Tibial artery (tissue), 4 donors: ENCODE measurements around the gene SIPA1L3.

ENCODE experiments used
- DNase-seq, 2 donors: peaks; one replicate each; pipeline ENCODE4 v3.0.0-alpha.2; 2019
- H3K27ac ChIP-seq, 2 donors: fragments of 200-600 bp; sonication (generic) in 1 of 2; 1 replicate in 1 of 2; 2 replicates in 1 of 2; pipeline ENCODE4 v1.5.1; 2018 to 2019; ENCODE audit warnings: mild to moderate bottlenecking in 1 of 2
- H3K27me3 ChIP-seq, 2 donors: fragments of 200-600 bp; sonication (generic) in 1 of 2; one replicate each; pipeline versions ENCODE4 v1.5.1 to v1.6.0; 2016 to 2019
- H3K36me3 ChIP-seq, 3 donors: fragments of 200-600 bp; sonication (generic) in 2 of 3; one replicate each; pipeline ENCODE4 v1.5.1; 2016 to 2019; ENCODE audit warnings: mild to moderate bottlenecking in 2 of 3
- H3K4me1 ChIP-seq, 4 donors: fragments of 200-600 bp; sonication (generic) in 2 of 4; 1 replicate in 3 of 4; 2 replicates in 1 of 4; pipeline ENCODE4 v1.5.1; 2016 to 2019
- H3K4me3 ChIP-seq, 2 donors: fragments of 200-600 bp; sonication (generic) in 1 of 2; 1 replicate in 1 of 2; 2 replicates in 1 of 2; pipeline ENCODE4 v1.5.1; 2018 to 2019; ENCODE audit warnings: mild to moderate bottlenecking in 2 of 2
- H3K9me3 ChIP-seq, 3 donors: fragments of 200-600 bp; sonication (generic) in 1 of 3; one replicate each; pipeline ENCODE4 v1.5.1; 2016 to 2019
- intact Hi-C: fragments of 100-400 bp; cut with DNase I; formaldehyde crosslinking; loops from one replicate; pipeline ENCODE4 v1.15.0; 2023; ENCODE audit warnings: low total_unique reads
- TF ChIP-seq, protein P1 (sequence below), 2 experiments: fragments of 200-600 bp in 1 of 2; fragments of 450-650 bp in 1 of 2; IDR thresholded peaks; one replicate each; pipeline ENCODE4 v1.5.1; 2017 to 2019; ENCODE audit warnings: antibody characterized with exemption in 2 of 2, mild to moderate bottlenecking in 1 of 2, moderate library complexity in 1 of 2

SIPA1L3 gene

DNA sequence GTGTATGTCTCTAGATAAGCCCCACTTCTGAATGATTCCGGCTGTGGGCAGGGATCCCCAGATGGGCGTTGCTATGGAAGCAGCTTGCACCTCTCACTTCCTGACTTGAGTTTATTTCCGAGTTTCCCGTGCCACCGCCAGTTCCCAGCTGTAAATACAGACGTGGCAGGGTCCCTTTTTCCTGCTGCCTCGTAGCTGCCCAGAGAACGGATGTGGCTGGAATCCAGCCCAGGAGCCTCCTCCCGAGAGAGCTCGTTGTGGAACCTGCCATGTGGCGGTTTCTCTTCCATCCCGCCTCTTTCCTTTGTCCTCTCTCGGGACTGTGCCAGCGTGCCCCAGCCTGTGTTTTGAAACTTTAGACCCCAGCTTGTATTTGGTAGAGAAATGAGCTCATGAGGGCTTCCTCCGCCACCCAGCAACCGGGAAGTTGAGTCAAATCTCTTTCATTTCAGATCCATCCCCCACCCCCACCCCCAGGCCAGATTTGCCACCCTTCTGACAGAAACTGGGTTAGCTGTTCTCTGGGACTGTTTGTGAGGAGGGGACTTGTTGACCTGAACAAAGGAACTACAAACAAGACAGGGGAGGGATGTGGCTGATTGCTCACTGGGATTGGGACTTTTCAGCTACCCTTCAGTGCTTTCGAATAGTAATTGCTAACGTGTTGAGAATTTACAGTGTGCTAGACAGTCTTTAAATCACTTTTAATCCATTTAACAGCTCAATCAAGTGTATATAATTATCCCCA lies 96.6 kb downstream of the SIPA1L3 start:
- Histone ChIP-seq H3K9me3 (no peaks in the 10 kb centered on the region), H3K27ac (peak overlapping the region; percentile 60 to 74), H3K27me3 (no peaks in the 10 kb centered on the region), H3K36me3 (no peaks in the 10 kb centered on the region), H3K4me3 (peak overlapping the region; percentile 45 to 58), H3K4me1 (peaks cover 0 to 23% (median 19%) of the 10 kb centered on the region in 4 donors)
- intact Hi-C loops, result no loop called here
- TF ChIP-seq, protein P1, sequence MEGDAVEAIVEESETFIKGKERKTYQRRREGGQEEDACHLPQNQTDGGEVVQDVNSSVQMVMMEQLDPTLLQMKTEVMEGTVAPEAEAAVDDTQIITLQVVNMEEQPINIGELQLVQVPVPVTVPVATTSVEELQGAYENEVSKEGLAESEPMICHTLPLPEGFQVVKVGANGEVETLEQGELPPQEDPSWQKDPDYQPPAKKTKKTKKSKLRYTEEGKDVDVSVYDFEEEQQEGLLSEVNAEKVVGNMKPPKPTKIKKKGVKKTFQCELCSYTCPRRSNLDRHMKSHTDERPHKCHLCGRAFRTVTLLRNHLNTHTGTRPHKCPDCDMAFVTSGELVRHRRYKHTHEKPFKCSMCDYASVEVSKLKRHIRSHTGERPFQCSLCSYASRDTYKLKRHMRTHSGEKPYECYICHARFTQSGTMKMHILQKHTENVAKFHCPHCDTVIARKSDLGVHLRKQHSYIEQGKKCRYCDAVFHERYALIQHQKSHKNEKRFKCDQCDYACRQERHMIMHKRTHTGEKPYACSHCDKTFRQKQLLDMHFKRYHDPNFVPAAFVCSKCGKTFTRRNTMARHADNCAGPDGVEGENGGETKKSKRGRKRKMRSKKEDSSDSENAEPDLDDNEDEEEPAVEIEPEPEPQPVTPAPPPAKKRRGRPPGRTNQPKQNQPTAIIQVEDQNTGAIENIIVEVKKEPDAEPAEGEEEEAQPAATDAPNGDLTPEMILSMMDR (IDR thresholded peaks at IDR 0.05), result no peak
- DNase-seq, result peak; percentile 59 to 81

DNA sequence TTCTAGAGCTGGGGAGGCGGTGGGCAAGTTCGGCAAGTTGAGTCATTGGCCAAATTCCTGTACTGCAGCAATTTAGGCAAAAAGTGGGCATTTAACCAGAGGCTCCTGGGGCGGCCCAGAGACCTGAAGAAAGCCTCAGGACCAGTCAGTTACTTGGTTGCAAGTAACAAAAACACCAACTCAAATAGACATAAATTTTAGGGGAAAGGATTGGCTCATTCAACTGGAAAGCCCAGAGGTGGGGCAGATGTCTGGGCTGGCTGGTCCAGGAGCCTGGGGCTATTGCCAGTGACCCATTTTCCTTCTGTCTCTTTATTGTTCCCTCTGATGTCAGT lies 97.1 kb downstream of the SIPA1L3 start:
- intact Hi-C loops, result no loop called here
- Histone ChIP-seq H3K4me1 (peaks cover 0 to 23% (median 19%) of the 10 kb centered on the region in 4 donors), H3K36me3 (no peaks in the 10 kb centered on the region), H3K9me3 (no peaks in the 10 kb centered on the region), H3K27me3 (no peaks in the 10 kb centered on the region), H3K27ac (peak overlapping the region; percentile 60 to 74), H3K4me3 (peak overlapping the region; percentile 45 to 58)
- TF ChIP-seq, protein P1 (IDR thresholded peaks at IDR 0.05), result no peak
- DNase-seq, result no peak

DNA sequence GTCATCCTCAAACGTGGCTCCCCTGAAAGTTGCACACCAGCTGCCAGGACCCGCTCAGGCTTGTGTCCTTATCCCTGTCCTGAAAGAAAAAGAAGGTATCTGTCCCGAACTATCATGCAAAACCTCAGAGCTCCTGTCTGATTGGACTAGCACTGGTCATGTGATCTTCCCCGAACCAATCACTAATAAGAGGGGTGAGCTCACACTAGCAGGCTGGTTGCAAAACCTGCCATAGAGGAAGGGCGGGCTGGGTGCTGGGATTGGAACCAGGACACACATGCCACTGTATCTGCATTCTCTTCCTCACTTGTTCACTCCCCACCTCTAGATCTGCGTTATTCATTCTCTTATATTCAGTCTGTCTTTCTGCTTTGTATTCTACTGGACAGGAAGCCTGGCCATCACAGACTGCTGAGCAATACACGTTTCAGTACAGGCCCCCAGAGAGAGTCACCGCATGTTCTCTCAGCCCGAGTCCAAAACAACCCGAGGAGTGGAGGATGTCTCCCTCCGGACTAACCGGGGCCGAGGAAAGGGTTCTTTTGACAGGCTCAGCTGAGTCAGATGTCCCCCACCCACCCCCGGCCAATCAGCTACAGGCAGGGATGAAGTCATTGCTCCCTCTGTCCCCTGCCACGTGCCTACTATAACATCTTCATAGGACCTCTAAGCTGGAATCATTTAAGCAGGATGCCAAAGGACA lies 97.7 kb downstream of the SIPA1L3 start:
- intact Hi-C loops, result no loop called here
- Histone ChIP-seq H3K9me3 (no peaks in the 10 kb centered on the region), H3K4me1 (peaks cover 0 to 23% (median 19%) of the 10 kb centered on the region in 4 donors), H3K27me3 (no peaks in the 10 kb centered on the region), H3K36me3 (no peaks in the 10 kb centered on the region), H3K4me3 (peak overlapping the region; percentile 45 to 58), H3K27ac (peak overlapping the region; percentile 60 to 74)
- DNase-seq, result peak; percentile 91 to 92
- TF ChIP-seq, protein P1 (IDR thresholded peaks at IDR 0.05), result no peak

DNA sequence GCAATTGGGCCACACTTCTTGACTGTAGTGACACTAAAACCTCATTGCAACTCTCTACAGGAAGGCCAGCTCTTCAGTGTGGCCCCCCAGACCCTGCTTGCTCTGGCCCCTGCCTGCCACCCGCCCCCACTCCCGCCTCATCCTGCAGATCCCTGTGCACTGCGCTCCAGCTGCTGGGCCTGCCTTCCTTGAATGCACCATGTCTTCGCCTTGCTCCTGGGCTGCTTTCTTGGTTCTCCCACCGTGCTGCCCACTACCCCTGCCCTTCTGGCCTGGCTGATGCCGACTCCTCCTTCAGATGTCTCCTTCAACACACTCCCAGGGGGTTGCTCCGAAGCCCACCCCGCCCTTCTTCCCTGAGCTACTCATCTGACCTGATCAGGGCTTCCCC lies 98.2 kb downstream of the SIPA1L3 start:
- Histone ChIP-seq H3K27me3 (no peaks in the 10 kb centered on the region), H3K27ac (peak overlapping the region; percentile 60 to 74), H3K36me3 (no peaks in the 10 kb centered on the region), H3K4me3 (peak overlapping the region; percentile 45 to 58), H3K9me3 (no peaks in the 10 kb centered on the region), H3K4me1 (peaks cover 0 to 23% (median 19%) of the 10 kb centered on the region in 4 donors)
- DNase-seq, result no peak
- intact Hi-C loops, result no loop called here
- TF ChIP-seq, protein P1 (IDR thresholded peaks at IDR 0.05), result no peak

DNA sequence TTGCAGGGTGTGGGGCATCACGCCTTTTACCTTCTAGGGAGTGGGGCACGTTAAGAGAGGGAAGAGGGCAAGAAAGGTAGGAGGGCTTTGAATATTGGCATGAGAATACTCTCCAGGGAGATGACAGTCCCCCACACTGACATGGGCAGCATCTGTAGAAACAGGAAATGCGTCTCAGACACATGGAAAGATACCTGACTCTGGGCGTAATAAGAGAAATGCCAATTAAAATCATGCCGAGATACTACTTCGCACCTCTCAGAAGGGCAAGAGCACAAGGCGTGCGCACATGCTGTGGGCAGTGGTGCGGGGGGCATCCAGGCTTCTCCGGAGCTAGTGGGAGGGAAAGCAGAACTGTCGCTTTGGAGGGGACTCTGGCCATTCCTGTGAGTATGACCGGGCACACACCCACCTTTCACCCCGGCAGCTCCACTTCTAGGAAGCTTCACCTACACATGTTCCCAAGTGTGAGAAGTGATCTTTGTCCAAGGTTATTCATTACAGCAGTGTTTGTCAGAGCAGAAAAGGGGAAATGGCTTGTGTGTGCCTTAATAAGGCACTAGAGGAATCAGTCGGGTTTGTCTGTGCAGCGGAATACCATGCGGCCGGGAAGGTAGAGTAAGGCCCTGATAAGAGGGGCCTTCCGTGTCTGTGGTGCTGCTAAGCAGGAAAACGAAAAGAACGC lies 99.5 kb downstream of the SIPA1L3 start:
- no peak for DNase-seq
- Histone ChIP-seq H3K4me3 (no peak overlapping the region), H3K4me1 (peaks cover 0 to 23% (median 19%) of the 10 kb centered on the region in 4 donors), H3K27ac (no peak overlapping the region), H3K9me3 (no peaks in the 10 kb centered on the region), H3K27me3 (no peaks in the 10 kb centered on the region), H3K36me3 (no peaks in the 10 kb centered on the region)
- TF ChIP-seq, protein P1 (IDR thresholded peaks at IDR 0.05), result no peak
- intact Hi-C loops, result no loop called here
